NCI-H1694 (cell line): Measurements from ENCODE around the gene ASAP2.
"Not testable (repeated sequence)": the region's sequence is repeated elsewhere in the genome, so short reads cannot be mapped to it uniquely, and the experiment has no call there.

ENCODE experiments used
- DNase-seq: peaks from one replicate; lab custom pipeline; 2025; lab: John Stamatoyannopoulos, UW

The ASAP2 gene

DNA sequence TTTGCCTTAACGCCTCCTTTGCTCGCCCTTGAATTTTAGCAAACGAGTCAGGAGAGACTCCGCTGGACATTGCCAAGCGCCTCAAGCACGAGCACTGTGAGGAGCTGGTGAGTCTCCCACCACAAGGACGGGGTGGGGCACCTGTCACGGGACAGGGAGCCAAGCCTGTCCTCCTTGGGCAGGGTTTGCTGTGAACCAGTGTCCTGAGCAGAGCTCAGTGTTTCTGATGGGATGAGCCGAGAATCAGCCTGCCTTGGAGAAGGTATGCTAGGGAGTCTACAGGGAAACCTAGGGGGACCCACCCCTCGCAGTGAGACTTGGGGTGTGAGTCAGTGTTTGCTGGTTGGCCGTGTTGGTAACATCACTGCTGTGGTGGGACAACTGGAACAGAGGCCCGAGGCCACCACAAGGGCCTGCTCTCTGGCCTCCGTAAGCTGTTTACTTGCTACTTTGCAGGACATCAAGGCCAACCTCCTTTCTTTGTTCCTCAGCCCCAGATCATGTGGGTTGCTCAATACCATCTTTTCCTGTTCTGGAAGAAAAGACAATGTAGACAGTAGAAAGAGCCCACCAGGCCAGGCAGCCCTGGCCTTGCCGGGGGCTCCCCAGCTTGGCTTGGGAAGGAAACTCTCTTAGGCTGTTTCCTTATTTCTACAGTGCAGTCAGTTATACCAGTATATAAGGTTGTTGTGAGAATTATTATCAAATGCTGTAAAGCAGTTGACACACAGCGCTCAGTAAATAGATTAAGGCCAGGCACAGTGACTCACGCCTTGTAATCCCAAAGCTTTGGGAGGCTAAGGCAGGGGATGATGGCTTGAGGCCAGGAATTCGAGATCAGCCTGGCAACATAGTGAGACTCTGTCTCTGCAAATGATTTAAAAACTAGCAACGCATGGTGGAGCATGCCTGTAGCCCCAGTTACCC lies 174.4 kb downstream of the ASAP2 start:
- no peak for DNase-seq

DNA sequence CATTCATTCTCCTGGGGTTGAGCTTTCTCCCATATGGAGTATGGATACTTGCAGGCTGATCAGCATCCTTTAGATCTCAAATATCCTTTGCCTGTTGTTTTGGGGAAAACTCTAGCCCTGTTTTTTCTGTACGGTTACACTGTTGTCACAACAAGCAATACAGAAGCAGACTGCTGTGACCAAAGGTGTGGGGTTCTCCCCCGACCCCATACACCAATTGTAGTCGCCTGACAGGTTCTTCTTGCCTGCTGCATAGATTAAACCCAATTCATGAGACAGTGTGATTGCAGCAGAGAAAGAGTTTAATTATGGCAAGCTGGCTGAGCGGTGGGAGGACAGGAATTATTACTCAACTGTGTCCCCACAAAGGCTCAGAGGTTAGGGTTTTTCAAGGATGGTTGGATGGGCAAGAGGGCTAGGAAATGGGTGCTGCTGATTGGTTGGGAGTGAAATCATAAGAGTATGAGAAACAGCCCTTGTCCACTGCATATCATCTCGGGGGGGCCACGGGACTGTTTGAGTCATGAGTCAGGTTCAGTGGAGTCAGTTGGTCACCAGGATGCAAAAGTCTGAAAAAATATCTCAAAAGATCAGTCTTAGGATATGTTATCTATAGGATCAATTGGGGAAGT lies 176.1 kb downstream of the ASAP2 start:
- no peak for DNase-seq

DNA sequence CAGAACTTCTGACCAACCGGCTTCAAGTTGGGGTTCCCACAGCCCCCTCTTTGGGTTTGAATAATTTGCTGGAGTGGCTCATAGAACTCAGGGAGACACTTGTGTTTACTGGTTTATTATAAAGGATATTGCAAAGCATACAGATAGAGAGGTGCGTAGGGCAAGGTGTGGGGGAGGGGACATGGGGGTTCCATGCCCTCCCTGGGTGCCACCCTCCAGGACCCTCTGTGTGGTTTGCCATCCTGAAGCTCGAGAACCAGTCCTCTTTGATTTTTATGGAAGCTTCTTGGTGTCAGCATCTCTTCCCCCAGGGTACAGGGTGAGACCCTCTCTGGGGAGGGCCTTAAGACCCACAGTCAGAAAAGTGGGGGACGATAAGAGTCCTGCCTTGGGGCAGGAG lies 177.9 kb downstream of the ASAP2 start:
- no peak for DNase-seq

DNA sequence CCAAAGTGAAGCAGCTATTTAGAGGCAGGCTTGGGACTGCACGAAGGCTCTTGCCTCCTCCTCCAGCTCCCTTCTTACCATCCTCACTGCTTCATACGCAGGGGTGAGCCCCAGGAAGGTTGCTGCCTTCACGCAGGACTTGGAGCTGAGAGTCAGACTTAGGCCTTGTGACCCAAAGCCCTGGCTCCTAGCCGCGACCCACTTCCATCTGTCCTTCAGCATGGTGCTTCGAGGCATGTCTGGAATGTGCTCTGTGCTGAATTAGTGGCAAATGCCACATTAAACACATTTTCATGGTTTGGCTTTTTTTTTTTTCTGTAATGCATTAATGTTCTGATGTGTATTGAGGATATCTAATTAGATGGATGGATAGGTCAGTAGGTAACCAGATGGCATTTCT lies 179.2 kb downstream of the ASAP2 start:
- no peak for DNase-seq

DNA sequence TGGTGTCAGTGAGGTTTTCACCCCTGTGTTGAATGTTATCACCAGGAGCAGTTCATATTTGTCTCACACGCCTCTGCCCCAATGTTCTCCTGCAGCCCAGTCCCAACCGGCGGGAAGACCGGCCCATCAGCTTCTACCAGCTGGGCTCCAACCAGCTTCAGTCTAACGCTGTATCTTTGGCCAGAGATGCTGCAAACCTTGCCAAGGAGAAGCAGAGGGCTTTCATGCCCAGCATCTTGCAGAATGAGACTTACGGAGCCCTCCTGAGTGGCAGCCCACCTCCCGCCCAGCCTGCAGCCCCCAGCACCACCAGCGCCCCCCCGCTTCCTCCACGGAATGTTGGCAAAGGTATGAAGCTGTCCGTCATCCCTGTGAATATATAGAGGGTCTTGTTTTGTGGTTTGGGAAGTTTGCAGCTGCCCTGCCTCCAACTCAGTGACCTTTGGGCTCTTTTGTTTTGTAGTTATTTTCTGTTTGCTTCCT lies 181.6 kb downstream of the ASAP2 start:
- DNase-seq: no peak

DNA sequence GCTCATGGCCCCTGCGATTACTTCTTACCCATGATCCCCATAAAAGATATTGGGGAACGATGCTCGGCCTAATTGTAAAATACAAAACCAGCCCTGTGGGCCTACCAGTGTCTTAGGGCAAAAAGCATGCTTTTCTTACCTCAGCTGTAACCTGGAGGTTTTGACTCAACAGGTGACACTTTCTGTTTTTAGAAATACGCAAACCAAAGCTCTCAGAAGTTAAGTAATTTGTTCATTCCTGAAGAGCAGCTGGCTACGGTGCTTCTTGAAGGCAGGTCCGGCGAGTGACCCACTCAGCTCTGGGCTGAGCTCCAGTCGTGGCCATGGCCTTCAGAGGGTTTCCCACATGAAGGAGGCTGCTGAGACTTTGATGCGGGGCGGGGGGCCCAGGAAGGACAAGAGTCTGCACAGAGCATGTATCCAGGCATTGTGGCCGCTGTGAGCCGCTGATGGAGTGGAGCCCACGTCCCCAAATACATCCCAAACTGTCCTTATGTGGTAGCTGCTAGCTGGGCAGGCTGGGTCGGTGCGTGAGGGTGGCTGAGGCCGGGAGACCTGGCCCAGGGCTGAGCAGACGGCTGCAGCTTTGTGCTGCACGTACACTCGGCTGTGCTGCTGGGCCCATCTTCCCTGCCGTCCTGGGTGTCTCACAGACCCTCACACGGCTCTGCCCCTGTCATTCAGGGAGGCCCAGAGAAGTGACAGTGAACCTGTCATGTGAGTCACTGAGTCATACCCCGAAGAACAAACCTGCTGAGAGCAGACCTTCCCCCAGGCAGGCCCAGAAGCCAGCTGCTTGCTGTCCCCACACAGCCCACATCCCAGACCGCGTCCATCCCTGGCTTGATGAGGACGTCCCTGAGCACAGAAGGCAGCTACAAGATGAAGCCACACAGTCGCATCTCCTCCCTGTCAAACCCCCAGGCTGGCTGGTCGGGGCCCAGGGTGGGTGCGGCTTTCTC lies 182.6 kb downstream of the ASAP2 start:
- DNase-seq: no peak

DNA sequence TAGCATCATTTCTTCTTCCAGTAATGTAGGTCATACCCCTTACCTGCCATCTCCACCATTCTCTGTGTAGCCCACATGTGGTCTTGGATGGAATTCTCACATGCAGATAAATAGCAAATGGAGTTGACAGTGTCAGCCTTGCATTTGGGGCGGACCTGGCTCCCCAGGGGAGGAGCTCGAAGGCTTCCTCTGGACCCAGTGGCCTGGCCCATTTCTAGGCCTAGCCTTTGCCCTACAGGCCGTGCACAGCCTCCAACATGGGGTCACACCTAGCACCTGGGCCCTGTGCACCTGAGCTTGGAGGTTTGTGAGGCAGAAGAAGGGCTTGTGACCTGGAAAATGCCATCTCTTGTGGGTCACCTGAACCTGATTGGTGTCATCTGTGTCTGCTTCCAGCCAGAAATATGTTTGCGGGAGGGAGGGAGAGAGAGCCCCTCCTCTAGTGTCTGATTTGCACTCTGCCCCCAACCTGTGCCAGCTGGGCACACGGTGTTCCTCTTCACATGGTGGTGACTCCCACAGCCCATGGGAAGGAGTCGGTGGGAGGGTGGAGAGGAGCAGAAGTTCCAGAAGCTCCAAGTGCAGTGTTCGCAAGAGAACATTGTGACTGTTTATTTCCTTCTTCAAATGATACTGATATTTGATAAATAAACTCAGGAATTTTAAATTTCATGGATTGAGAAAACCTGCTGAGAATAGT lies 183.7 kb downstream of the ASAP2 start:
- no peak for DNase-seq

DNA sequence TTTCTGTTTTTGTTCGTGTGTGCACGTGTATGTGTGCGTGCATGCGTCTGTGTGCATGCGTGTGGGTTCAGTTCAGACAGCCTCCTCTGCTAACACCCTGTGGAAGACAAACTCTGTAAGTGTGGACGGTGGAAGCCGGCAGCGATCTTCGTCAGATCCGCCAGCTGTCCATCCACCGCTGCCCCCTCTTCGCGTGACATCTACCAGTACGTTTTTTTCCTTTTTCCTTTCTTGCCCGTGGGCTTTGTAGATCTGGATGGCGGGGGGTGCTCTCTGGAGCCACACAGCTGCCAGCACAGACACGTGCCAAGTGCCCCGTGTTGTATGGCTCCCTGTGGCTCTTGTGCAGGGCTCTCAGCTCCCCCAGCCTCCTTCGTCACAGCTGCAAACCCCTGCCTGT lies 184.4 kb downstream of the ASAP2 start:
- DNase-seq: no peak

DNA sequence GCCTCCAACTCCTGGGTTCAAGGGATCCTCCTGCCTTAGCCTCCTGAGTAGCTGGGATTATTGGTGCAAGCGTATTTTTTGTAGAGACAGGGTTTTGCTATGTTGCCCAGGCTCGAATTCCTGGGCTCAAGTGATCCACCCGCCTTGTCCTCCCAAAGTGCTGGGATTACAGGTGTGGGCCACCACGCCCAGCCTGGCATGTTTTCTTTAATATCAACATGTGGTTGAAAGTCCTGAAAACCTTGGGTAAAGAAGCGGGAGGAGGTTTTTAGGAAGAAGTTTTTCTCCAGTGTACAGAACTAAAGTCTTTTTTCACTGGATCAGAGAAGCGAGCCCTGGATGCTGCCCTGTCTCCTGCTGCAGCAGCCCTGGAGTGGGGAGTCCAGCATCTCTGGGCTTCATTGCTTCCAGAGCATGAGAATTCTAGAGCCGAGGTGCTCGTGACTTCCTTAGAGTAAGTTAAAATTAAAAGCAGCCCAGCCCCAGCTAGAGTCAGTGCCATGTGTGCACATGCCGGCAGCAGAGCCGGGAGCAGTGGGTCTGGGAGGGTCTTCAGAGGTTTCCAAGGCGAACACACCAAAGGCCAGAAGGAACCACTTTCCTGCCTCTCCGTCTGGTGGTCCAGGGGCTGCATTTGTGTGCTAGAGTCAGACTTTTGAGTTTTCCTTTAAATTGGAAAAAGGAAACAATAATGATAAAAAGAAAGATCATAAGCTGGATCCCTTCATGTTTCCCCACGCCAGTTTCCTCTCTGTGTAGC lies 185.5 kb downstream of the ASAP2 start:
- DNase-seq: no peak

DNA sequence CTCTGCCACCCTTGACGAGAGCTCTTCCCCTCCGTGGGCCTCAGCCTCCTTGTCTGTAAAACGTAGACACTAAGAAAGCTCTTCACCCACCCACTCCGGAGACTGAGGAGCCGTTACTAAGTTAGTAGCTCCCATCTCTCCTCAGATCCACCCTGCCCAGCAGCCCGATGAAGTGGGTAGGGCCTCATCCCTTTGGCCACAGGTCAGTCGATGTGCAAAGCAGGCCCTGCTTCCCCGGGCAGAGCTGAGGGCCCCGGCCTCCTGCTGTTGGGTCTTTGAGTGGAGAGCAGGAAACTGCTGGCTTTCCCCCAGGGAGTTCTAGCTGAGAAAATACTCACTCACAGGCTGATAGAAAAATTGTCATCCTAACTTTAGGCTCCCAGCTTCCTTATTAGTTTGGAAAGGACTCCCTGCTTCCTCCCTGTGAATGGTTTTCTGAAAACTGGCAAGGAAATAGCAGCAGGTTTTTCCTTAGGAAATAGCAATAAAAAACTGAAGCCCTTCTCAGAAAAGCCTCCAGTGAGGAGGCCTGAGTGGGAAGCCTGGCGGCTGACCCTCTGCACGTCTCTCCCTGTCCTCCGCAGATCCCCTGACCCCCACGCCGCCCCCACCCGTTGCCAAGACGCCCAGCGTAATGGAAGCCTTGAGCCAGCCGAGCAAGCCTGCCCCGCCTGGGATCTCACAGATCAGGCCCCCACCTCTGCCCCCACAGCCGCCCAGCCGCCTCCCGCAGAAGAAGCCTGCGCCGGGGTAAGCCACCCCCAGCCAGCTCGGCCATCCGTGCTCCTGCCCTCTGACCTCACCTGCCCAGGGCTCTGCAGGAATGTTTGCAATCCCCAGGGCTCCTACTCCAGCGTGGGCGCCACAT lies 186.5 kb downstream of the ASAP2 start:
- DNase-seq: no peak

DNA sequence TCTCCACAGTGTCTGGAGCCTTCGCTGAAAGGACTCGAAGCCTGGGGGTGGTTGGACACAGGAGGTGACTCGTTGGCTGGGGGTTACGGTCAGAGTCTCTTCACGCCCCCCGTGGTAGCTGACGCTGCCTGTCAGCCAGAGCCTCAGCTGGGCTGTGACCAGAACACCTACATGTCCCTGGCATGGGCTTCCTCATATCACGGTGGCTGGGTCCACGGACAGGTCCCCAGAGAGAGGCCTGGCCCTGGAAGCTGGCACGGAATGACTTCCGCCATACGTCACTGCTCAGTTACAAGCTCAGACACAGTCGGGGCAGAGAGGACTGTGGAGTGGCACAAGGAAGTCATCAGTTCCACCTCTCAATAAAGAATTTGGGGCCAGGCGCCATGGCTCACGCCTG lies 188.2 kb downstream of the ASAP2 start:
- DNase-seq: no peak

DNA sequence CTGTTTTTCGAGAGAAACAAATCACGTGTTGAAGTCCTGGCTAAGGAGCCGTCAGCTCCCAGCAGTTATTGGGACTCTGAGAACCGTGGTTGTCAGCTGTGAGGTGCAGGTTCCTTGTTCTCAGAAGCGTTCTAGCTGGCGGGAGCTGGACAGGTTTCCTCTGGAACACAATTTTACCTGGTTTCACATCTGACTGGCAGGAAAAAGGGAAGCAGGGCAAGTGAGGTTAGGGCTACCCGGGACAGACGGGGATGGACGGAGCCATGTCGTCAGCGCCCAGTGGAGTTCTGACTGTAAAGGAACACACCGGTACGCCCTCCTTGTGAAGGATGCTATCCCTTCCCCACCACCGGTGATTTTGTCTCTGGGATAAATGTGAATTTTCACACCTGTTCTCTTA lies 190.6 kb downstream of the ASAP2 start:
- no peak for DNase-seq

- not testable (repeated sequence) for DNase-seq
Measured at GRCh38 chr2:9398251-9398650, 191.6 kb downstream of the ASAP2 start.

GRCh38 chr2:9398881-9399780 lies 192.5 kb downstream of the ASAP2 start:
- DNase-seq: no peak

GRCh38 chr2:9400268-9401058 lies 193.9 kb downstream of the ASAP2 start:
- DNase-seq: no peak

- no peak for DNase-seq
Measured at GRCh38 chr2:9401059-9401547, 194.5 kb downstream of the ASAP2 start.

GRCh38 chr2:9401646-9402371 lies 195.2 kb downstream of the ASAP2 start:
- DNase-seq: no peak
